KMS-11 (cell line): Measurements from ENCODE around the gene TENM4.

Experiments used
- H2AFZ ChIP-seq: fragments of 200-600 bp; sonication (generic); 2 replicates; pipeline ENCODE4 v1.6.1; 2016; ENCODE audit warnings: antibody characterized with exemption, mixed run types, low read depth
- H3K27ac ChIP-seq: fragments of 200-600 bp; sonication (generic); 2 replicates; pipeline ENCODE4 v1.6.1; 2016; ENCODE audit warnings: mild to moderate bottlenecking, mixed run types
- H3K27me3 ChIP-seq: fragments of 200-600 bp; sonication (generic); 2 replicates; pipeline ENCODE4 v1.6.1; 2017; ENCODE audit warnings: mild to moderate bottlenecking, low read depth, mixed run types, moderate library complexity; ENCODE audit not compliant: insufficient read depth
- H3K36me3 ChIP-seq: fragments of 200-600 bp; sonication (generic); 2 replicates; pipeline ENCODE4 v1.6.1; 2017; ENCODE audit warnings: mild to moderate bottlenecking, mixed run types; ENCODE audit not compliant: insufficient read depth
- H3K4me1 ChIP-seq: fragments of 200-600 bp; sonication (generic); 2 replicates; pipeline ENCODE4 v1.6.1; 2016; ENCODE audit warnings: mild to moderate bottlenecking, low read depth, mixed run types; ENCODE audit not compliant: poor library complexity, severe bottlenecking
- H3K4me2 ChIP-seq: fragments of 200-600 bp; sonication (generic); 2 replicates; pipeline ENCODE4 v1.7.0; 2016; ENCODE audit warnings: mild to moderate bottlenecking, mixed run types
- H3K4me3 ChIP-seq: fragments of 200-600 bp; sonication (generic); IDR thresholded peaks from 2 replicates; pipeline ENCODE4 v1.6.1; 2017; ENCODE audit warnings: low read depth, low read length, mixed read lengths; ENCODE audit not compliant: insufficient read depth
- H3K79me2 ChIP-seq: fragments of 200-600 bp; sonication (generic); 2 replicates; pipeline ENCODE4 v1.6.1; 2016; ENCODE audit warnings: low read depth, mixed run types; ENCODE audit not compliant: insufficient read depth
- H3K9ac ChIP-seq: fragments of 200-600 bp; sonication (generic); 2 replicates; pipeline ENCODE4 v1.6.1; 2016; ENCODE audit warnings: mild to moderate bottlenecking, mixed run types
- H4K20me1 ChIP-seq: fragments of 200-600 bp; sonication (generic); 2 replicates; pipeline ENCODE4 v1.6.1; 2016; ENCODE audit warnings: mild to moderate bottlenecking, mixed run types; ENCODE audit not compliant: insufficient read depth
- TF ChIP-seq, protein P1 (sequence below): fragments of 200-600 bp; sonication (generic); conservative IDR thresholded peaks from 2 replicates; pipeline ENCODE4 v1.6.1; 2017; ENCODE audit warnings: low read depth, mild to moderate bottlenecking, antibody characterized with exemption, low read length, moderate library complexity, mixed read lengths

The TENM4 gene

DNA sequence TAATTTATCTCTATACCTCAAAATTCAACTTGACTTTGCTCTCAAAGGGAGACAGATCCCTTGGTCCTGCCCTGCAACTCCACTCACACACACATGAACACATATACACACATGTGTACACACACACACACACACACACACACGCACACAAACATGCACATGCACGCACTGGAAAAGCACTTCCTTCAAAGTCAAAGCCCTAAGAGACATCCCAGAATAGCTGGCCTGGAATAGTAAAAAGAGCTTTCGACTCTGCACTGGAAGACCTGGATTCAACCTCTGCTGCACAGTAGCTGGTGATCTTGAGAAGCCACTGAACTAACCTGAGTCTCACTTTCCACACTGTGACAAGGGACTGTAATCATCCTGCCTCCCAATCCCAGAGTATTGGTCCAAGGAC is 26.8 kb downstream of the TENM4 start:
- H3K4me2 ChIP-seq, result no peak overlapping the region
- no peaks in the 10 kb centered on the region for H3K36me3 ChIP-seq
- no peak overlapping the region for H3K27ac ChIP-seq
- no peaks in the 10 kb centered on the region for H3K79me2 ChIP-seq
- TF ChIP-seq, protein P1, sequence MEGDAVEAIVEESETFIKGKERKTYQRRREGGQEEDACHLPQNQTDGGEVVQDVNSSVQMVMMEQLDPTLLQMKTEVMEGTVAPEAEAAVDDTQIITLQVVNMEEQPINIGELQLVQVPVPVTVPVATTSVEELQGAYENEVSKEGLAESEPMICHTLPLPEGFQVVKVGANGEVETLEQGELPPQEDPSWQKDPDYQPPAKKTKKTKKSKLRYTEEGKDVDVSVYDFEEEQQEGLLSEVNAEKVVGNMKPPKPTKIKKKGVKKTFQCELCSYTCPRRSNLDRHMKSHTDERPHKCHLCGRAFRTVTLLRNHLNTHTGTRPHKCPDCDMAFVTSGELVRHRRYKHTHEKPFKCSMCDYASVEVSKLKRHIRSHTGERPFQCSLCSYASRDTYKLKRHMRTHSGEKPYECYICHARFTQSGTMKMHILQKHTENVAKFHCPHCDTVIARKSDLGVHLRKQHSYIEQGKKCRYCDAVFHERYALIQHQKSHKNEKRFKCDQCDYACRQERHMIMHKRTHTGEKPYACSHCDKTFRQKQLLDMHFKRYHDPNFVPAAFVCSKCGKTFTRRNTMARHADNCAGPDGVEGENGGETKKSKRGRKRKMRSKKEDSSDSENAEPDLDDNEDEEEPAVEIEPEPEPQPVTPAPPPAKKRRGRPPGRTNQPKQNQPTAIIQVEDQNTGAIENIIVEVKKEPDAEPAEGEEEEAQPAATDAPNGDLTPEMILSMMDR, result no peak
- H3K9ac ChIP-seq, result no peak overlapping the region
- no peaks in the 10 kb centered on the region for H4K20me1 ChIP-seq
- no peaks in the 10 kb centered on the region for H3K27me3 ChIP-seq
- H3K4me3 ChIP-seq, result no peak overlapping the region
- H2AFZ ChIP-seq, result no peak overlapping the region
- H3K4me1 ChIP-seq, result no peaks in the 10 kb centered on the region

DNA sequence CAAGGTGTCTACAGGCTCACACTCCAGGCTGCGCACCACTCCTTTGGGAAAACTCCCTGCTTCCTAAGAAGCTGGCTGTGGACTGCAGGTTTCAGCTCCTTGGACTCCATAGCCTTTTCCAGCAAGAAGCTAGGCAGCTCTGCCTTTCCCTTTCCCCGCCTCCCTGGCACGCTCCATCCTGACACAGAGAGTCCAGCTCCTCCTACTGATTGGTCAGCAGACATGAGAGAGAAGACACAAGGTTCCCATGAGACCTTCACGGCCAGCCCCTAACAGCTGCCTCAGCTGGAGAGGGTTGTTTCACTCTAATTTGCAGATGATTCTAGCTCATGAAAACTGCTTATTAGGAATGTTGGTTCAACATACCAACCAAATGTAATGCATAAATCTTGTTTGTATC is 27.6 kb downstream of the TENM4 start:
- H4K20me1 ChIP-seq, result no peaks in the 10 kb centered on the region
- H2AFZ ChIP-seq, result no peak overlapping the region
- no peaks in the 10 kb centered on the region for H3K79me2 ChIP-seq
- no peak overlapping the region for H3K27ac ChIP-seq
- H3K9ac ChIP-seq, result no peak overlapping the region
- H3K36me3 ChIP-seq, result no peaks in the 10 kb centered on the region
- no peak overlapping the region for H3K4me3 ChIP-seq
- H3K4me2 ChIP-seq, result no peak overlapping the region
- H3K4me1 ChIP-seq, result no peaks in the 10 kb centered on the region
- TF ChIP-seq, protein P1, result no peak
- no peaks in the 10 kb centered on the region for H3K27me3 ChIP-seq

DNA sequence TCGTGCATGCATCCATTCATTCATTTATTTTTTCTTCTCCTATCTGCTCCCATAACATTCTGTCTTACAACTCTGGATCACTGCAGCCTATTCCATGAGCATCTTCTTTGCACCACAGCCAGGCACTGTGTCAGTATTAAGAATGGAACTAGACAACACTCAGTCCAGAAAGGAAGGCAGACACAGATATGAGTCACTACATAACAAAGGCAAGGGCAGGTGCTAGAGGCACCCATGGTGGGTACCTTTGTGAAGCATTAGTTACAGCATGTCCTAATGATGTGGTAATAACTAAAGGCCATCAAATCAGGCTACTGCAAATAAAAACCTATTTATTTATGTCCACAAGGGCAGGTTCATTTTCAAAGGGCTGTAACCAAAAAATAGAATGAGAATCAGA is 28.1 kb downstream of the TENM4 start:
- Histone ChIP-seq H3K79me2 (no peaks in the 10 kb centered on the region), H3K9ac (no peak overlapping the region), H3K4me1 (no peaks in the 10 kb centered on the region), H2AFZ (no peak overlapping the region), H3K27ac (no peak overlapping the region), H3K27me3 (no peaks in the 10 kb centered on the region), H3K4me2 (no peak overlapping the region), H3K36me3 (no peaks in the 10 kb centered on the region), H3K4me3 (no peak overlapping the region), H4K20me1 (no peaks in the 10 kb centered on the region)
- TF ChIP-seq, protein P1, result no peak

DNA sequence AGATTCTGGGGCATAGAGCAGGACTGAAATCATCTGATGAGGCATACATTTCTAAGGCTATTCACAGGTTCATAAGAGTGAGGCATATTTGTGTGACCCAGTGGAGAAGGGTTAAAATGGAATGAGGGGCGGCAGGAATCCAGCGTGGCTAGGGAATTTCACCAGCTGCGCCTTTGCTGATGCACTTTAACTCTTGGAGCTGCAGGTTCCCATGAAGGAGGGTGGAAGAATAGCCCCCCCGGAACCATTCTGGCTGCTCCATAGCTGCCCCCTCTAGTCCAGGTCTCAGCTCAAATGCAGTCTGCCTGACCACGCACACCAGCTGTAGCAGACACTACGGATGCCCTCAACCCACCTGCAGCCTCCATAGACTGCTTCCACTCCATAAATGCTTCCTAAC is 31.5 kb downstream of the TENM4 start:
- H4K20me1 ChIP-seq, result no peaks in the 10 kb centered on the region
- H2AFZ ChIP-seq, result no peak overlapping the region
- no peaks in the 10 kb centered on the region for H3K36me3 ChIP-seq
- H3K79me2 ChIP-seq, result no peaks in the 10 kb centered on the region
- no peaks in the 10 kb centered on the region for H3K27me3 ChIP-seq
- H3K27ac ChIP-seq, result no peak overlapping the region
- no peak overlapping the region for H3K4me3 ChIP-seq
- H3K4me1 ChIP-seq, result no peaks in the 10 kb centered on the region
- H3K4me2 ChIP-seq, result no peak overlapping the region
- H3K9ac ChIP-seq, result no peak overlapping the region
- TF ChIP-seq, protein P1, result no peak

DNA sequence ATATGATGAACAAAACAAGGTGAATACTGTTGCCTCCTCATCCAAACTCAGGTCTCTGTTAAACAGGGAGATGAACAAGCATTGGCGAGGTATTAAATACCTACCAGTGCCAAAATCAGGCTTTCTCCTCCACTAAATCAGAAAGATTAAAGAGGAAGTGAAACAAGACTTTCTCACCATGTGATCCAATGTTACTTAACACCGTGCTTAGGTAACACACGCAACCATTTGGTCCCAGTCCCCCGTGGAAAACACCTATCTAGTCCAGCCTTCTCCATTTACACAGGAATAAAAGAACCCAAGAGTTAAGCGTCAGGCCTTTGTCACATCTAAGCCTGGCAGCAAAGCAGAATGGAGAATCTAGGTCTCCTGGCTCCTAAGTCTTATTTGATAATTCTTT is 34.5 kb downstream of the TENM4 start:
- no peaks in the 10 kb centered on the region for H3K36me3 ChIP-seq
- no peaks in the 10 kb centered on the region for H3K4me1 ChIP-seq
- H3K4me2 ChIP-seq, result no peak overlapping the region
- H3K79me2 ChIP-seq, result no peaks in the 10 kb centered on the region
- no peaks in the 10 kb centered on the region for H4K20me1 ChIP-seq
- H3K27me3 ChIP-seq, result no peaks in the 10 kb centered on the region
- TF ChIP-seq, protein P1, result no peak
- H3K9ac ChIP-seq, result no peak overlapping the region
- H3K4me3 ChIP-seq, result no peak overlapping the region
- H3K27ac ChIP-seq, result no peak overlapping the region
- H2AFZ ChIP-seq, result no peak overlapping the region
